ENCODE results near the gene TIMM50.

DNA sequence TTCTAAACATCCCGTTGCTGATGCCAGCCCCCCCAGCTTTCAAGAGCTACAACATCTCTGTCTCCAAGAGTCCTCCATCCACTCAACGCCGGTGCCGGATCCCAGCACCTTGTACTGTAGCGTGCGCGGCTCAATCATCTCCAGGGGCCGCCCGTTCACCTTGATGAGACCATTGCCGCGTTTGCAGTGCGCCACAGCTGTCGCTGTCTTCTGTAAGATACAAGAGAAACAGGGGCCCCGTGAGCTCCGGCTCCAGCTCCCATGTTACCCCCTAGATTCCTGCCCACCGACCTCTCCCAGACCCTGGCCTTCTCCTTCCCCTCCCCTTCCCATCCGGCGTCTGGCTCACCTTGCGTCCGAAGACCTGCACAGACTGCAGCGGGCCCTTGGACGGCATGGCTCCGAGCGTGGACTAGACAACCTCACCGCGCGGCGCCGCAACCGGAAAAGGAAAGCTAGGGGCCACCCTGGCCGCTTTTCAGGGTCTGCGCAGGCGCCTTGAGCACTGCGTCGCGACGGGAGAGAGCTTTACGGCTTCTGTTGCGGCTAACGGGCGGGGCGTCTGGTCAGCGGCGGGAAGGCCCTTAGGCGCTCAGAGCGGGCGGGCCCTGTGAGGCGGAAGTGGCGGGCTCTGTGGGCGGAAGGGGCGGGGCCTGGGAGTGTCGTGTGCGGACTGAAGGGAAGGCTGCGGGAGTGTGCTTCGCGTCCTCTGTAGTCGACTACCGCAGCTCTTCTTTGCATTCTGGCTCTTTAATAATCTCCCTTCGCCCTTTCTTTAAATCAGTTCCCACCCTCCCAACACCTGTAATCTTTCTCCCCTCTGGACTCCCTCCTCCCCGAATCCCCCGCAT, 44.9 kb upstream of the TIMM50 start, which contains the start of gene RPS16:
- TF ChIP-seq, protein P1, sequence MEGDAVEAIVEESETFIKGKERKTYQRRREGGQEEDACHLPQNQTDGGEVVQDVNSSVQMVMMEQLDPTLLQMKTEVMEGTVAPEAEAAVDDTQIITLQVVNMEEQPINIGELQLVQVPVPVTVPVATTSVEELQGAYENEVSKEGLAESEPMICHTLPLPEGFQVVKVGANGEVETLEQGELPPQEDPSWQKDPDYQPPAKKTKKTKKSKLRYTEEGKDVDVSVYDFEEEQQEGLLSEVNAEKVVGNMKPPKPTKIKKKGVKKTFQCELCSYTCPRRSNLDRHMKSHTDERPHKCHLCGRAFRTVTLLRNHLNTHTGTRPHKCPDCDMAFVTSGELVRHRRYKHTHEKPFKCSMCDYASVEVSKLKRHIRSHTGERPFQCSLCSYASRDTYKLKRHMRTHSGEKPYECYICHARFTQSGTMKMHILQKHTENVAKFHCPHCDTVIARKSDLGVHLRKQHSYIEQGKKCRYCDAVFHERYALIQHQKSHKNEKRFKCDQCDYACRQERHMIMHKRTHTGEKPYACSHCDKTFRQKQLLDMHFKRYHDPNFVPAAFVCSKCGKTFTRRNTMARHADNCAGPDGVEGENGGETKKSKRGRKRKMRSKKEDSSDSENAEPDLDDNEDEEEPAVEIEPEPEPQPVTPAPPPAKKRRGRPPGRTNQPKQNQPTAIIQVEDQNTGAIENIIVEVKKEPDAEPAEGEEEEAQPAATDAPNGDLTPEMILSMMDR (IDR thresholded peaks at IDR 0.05), result no peak
- peak; percentile 86 for TF ChIP-seq POLR2A (IDR thresholded peaks at IDR 0.05)
- peak; percentile 97 to 99 (median 98) for TF ChIP-seq POLR2AphosphoS5 (IDR thresholded peaks at IDR 0.05)

All from breast epithelium (tissue), 3 donors.